Endometrial microvascular endothelial cells (primary cell): ENCODE data around the gene PRMT9. TPM values are rescaled to one million over a fixed set of nuclear protein-coding genes. Genes with fewer than 3 reads are reported as not detected.

Experiments used
- in situ Hi-C: cut with HindIII; loops from 2 replicates; pipeline ENCODE4 v1.10.0; 2017; ENCODE audit warnings: low sequenced_read_pairs, low pct_unique_long_range_greater_than_20kb; ENCODE audit errors: inconsistent ontology term
- total RNA-seq: library from RNA; depleted of rRNA; stranded (reverse); fragments of >200 nt; gene quantifications from one replicate; pipeline ENCODE4 v1.2.3, GENCODE V29; 2015; ENCODE audit errors: inconsistent ontology term

The PRMT9 gene
- total RNA-seq: 7.5 TPM

- in situ Hi-C loops: no loop called here
These were observed at the start of gene PRMT9 for GRCh38 chr4:147683717-147684700. Gene PRMT9, minus strand, starts transcription at chr4:147684163. Its CDS starts 176 bp downstream, at chr4:147683987.

- in situ Hi-C loops: no loop called here
These were observed 48.7 kb upstream of the PRMT9 start for GRCh38 chr4:147732518-147733235.

GRCh38 chr4:147731580-147732517 is 47.9 kb upstream of the PRMT9 start, which contains the start of gene ARHGAP10:
Gene ARHGAP10, plus strand, starts transcription at chr4:147732088. Its CDS starts 214 bp downstream, at chr4:147732302.
- in situ Hi-C loops: no loop called here

- in situ Hi-C loops: no loop called here
These were observed 46.4 kb upstream of the PRMT9 start for GRCh38 chr4:147730333-147730732.

- in situ Hi-C loops: no loop called here
These were observed 43.6 kb upstream of the PRMT9 start for GRCh38 chr4:147727476-147728028.

GRCh38 chr4:147725673-147726072 is 41.7 kb upstream of the PRMT9 start:
- in situ Hi-C loops: no loop called here

- in situ Hi-C loops: no loop called here
These were observed 40.7 kb upstream of the PRMT9 start for GRCh38 chr4:147724468-147725201.

- in situ Hi-C loops: no loop called here
These were observed 39.4 kb upstream of the PRMT9 start for GRCh38 chr4:147723326-147723725.

GRCh38 chr4:147717878-147718277 is 33.9 kb upstream of the PRMT9 start:
- in situ Hi-C loops: no loop called here

GRCh38 chr4:147714575-147715401 is 30.8 kb upstream of the PRMT9 start:
- in situ Hi-C loops: no loop called here

- in situ Hi-C loops: no loop called here
These were observed 26.0 kb upstream of the PRMT9 start for GRCh38 chr4:147709999-147710398.

GRCh38 chr4:147707892-147708672 is 24.1 kb upstream of the PRMT9 start:
- in situ Hi-C loops: no loop called here

- in situ Hi-C loops: no loop called here
These were observed 20.9 kb upstream of the PRMT9 start for GRCh38 chr4:147704846-147705245.

- in situ Hi-C loops: no loop called here
These were observed 12.9 kb upstream of the PRMT9 start for GRCh38 chr4:147696866-147697265.

- in situ Hi-C loops: no loop called here
These were observed 9.3 kb upstream of the PRMT9 start for GRCh38 chr4:147693218-147693617.

- in situ Hi-C loops: no loop called here
These were observed 7.9 kb upstream of the PRMT9 start for GRCh38 chr4:147691820-147692219.
